ENCODE data around the gene GRAP2.

- no peak for TF ChIP-seq POLR2A (IDR thresholded peaks at IDR 0.05; ENCODE audit: extremely low read depth, insufficient read length)
- TF ChIP-seq CTCF (IDR thresholded peaks at IDR 0.05; ENCODE audit: low read depth, low read length): no peak
- no peak for TF ChIP-seq MYC (IDR thresholded peaks at IDR 0.05; ENCODE audit: low read depth, low read length)
Observed at GRCh38 chr22:39940757-39941305, 39.9 kb downstream of the GRAP2 start.
